CD4-positive, alpha-beta T cell treated with Interleukin-2 at 100 ng/mL for 4 hours (primary cell): ENCODE data around the gene TFB1M.
A peak's percentile ranks its signal among the peaks of the same experiment; 100 is the strongest.

Source experiments
- DNase-seq: peaks from one replicate; pipeline ENCODE4 v3.0.0-alpha.2; 2020; ENCODE audit warnings: low spot score

Gene TFB1M

GRCh38 chr6:155263373-155264063 lies 50.8 kb downstream of the TFB1M start, which contains the start of gene CLDN20:
Gene CLDN20, plus strand, starts transcription at chr6:155264013. Its CDS starts 11,707 bp downstream, at chr6:155275720.
- DNase-seq: no peak

- DNase-seq: no peak
These were observed 51.6 kb downstream of the TFB1M start for GRCh38 chr6:155262655-155263054.

GRCh38 chr6:155261111-155261900 lies 53.0 kb downstream of the TFB1M start:
- no peak for DNase-seq

GRCh38 chr6:155260686-155261085 lies 53.6 kb downstream of the TFB1M start:
- DNase-seq: no peak

GRCh38 chr6:155259897-155260296 lies 54.4 kb downstream of the TFB1M start:
- no peak for DNase-seq

- DNase-seq: no peak
These were observed 55.1 kb downstream of the TFB1M start for GRCh38 chr6:155259204-155259603.

- no peak for DNase-seq
These were observed 56.5 kb downstream of the TFB1M start for GRCh38 chr6:155257796-155258195.

GRCh38 chr6:155256122-155256795 lies 58.0 kb downstream of the TFB1M start:
- no peak for DNase-seq

- DNase-seq: no peak
These were observed 60.1 kb downstream of the TFB1M start for GRCh38 chr6:155254139-155254538.

GRCh38 chr6:155253337-155253736 lies 60.9 kb downstream of the TFB1M start:
- no peak for DNase-seq

GRCh38 chr6:155252581-155252980 lies 61.7 kb downstream of the TFB1M start:
- DNase-seq: no peak

- no peak for DNase-seq
These were observed 63.4 kb downstream of the TFB1M start for GRCh38 chr6:155250701-155251381.

- peak; percentile 10 for DNase-seq
These were observed 66.0 kb downstream of the TFB1M start for GRCh38 chr6:155248008-155249001.

GRCh38 chr6:155247618-155248007 lies 66.7 kb downstream of the TFB1M start:
- DNase-seq: no peak

GRCh38 chr6:155246825-155247224 lies 67.5 kb downstream of the TFB1M start:
- DNase-seq: no peak

- no peak for DNase-seq
These were observed 68.5 kb downstream of the TFB1M start for GRCh38 chr6:155245831-155246230.

- no peak for DNase-seq
These were observed 69.1 kb downstream of the TFB1M start for GRCh38 chr6:155245193-155245592.

- DNase-seq: no peak
These were observed 69.8 kb downstream of the TFB1M start for GRCh38 chr6:155244434-155244833.

- DNase-seq: no peak
These were observed 72.3 kb downstream of the TFB1M start for GRCh38 chr6:155241966-155242365.

- DNase-seq: no peak
These were observed 73.2 kb downstream of the TFB1M start for GRCh38 chr6:155240905-155241600.
